BE2C (cell line): ENCODE measurements around the gene STARD4.

Source experiments
- DNase-seq: peaks from one replicate; pipeline ENCODE4 v3.0.0-alpha.2; 2020
- H3K27me3 ChIP-seq: fragments of 250-450 bp; sonication (Bioruptor Pico); 2 replicates; pipeline ENCODE4 v1.5.1; 2020; ENCODE audit warnings: mild to moderate bottlenecking
- H3K36me3 ChIP-seq: fragments of 250-450 bp; sonication (Bioruptor Pico); 2 replicates; pipeline ENCODE4 v1.5.1; 2020; ENCODE audit warnings: mild to moderate bottlenecking
- H3K4me1 ChIP-seq: fragments of 250-450 bp; sonication (Bioruptor Pico); 2 replicates; pipeline ENCODE4 v1.5.1; 2020
- H3K4me3 ChIP-seq: 2 replicates; pipeline ENCODE4 v1.5.1; 2011; ENCODE audit warnings: low read depth, low read length
- H3K9me3 ChIP-seq: fragments of 250-450 bp; sonication (Bioruptor Pico); 2 replicates; pipeline ENCODE4 v1.5.1; 2020
- CTCF ChIP-seq: IDR thresholded peaks from 2 replicates; pipeline ENCODE4 v1.5.1; 2012; ENCODE audit warnings: mild to moderate bottlenecking, low read depth, low read length

STARD4 gene

GRCh38 chr5:111447099-111447498 lies 65.2 kb downstream of the STARD4 start:
- H3K36me3 ChIP-seq, result peaks cover 51% of the 10 kb centered on the region
- no peak for DNase-seq
- no peak overlapping the region for H3K4me3 ChIP-seq
- peaks cover 16% of the 10 kb centered on the region for H3K4me1 ChIP-seq
- no peak for TF ChIP-seq CTCF
- no peaks in the 10 kb centered on the region for H3K27me3 ChIP-seq
- H3K9me3 ChIP-seq, result no peaks in the 10 kb centered on the region; the same call in 1 of the 2 replicates
